ENCODE data around the gene DNAI4.

Gene DNAI4

GRCh38 chr1:66779475-66780078, 145.1 kb downstream of the DNAI4 start:
- in situ Hi-C loops (cut with HindIII; ENCODE audit: low sequenced_read_pairs), result no loop called here
- no peak overlapping the region for H3K4me3 ChIP-seq (ENCODE audit: low read depth, low read length)
- no peak for DNase-seq (ENCODE audit: low read depth, low spot score)
- TF ChIP-seq CTCF (IDR thresholded peaks at IDR 0.05; ENCODE audit: low read depth, low read length), result no peak

GRCh38 chr1:66778969-66779368, 145.7 kb downstream of the DNAI4 start:
- in situ Hi-C loops (cut with HindIII; ENCODE audit: low sequenced_read_pairs), result no loop called here
- no peak for DNase-seq (ENCODE audit: low read depth, low spot score)
- TF ChIP-seq CTCF (IDR thresholded peaks at IDR 0.05; ENCODE audit: low read depth, low read length), result no peak
- H3K4me3 ChIP-seq (ENCODE audit: low read depth, low read length), result no peak overlapping the region

GRCh38 chr1:66778266-66778665, 146.4 kb downstream of the DNAI4 start:
- TF ChIP-seq CTCF (IDR thresholded peaks at IDR 0.05; ENCODE audit: low read depth, low read length), result no peak
- in situ Hi-C loops (cut with HindIII; ENCODE audit: low sequenced_read_pairs), result no loop called here
- no peak for DNase-seq (ENCODE audit: low read depth, low spot score)
- H3K4me3 ChIP-seq (ENCODE audit: low read depth, low read length), result no peak overlapping the region

GRCh38 chr1:66777831-66778230, 146.8 kb downstream of the DNAI4 start:
- no peak for DNase-seq (ENCODE audit: low read depth, low spot score)
- in situ Hi-C loops (cut with HindIII; ENCODE audit: low sequenced_read_pairs), result no loop called here
- H3K4me3 ChIP-seq (ENCODE audit: low read depth, low read length), result no peak overlapping the region
- TF ChIP-seq CTCF (IDR thresholded peaks at IDR 0.05; ENCODE audit: low read depth, low read length), result no peak

GRCh38 chr1:66775646-66776045, 149.0 kb downstream of the DNAI4 start:
- in situ Hi-C loops (cut with HindIII; ENCODE audit: low sequenced_read_pairs), result no loop called here
- DNase-seq (ENCODE audit: low read depth, low spot score), result no peak
- TF ChIP-seq CTCF (IDR thresholded peaks at IDR 0.05; ENCODE audit: low read depth, low read length), result no peak
- H3K4me3 ChIP-seq (ENCODE audit: low read depth, low read length), result no peak overlapping the region

- DNase-seq (ENCODE audit: low read depth, low spot score), result no peak
- no peak overlapping the region for H3K4me3 ChIP-seq (ENCODE audit: low read depth, low read length)
- in situ Hi-C loops (cut with HindIII; ENCODE audit: low sequenced_read_pairs), result no loop called here
- TF ChIP-seq CTCF (IDR thresholded peaks at IDR 0.05; ENCODE audit: low read depth, low read length), result no peak
These were observed 150.2 kb downstream of the DNAI4 start for GRCh38 chr1:66774438-66774837.

GRCh38 chr1:66773227-66773626, 151.4 kb downstream of the DNAI4 start:
- H3K4me3 ChIP-seq (ENCODE audit: low read depth, low read length), result no peak overlapping the region
- no peak for TF ChIP-seq CTCF (IDR thresholded peaks at IDR 0.05; ENCODE audit: low read depth, low read length)
- DNase-seq (ENCODE audit: low read depth, low spot score), result no peak
- in situ Hi-C loops (cut with HindIII; ENCODE audit: low sequenced_read_pairs), result no loop called here

Measured in astrocyte of the spinal cord (primary cell).